LNCaP clone FGC (cell line): ENCODE data around the gene TMEM51.
"Not testable (repeated sequence)": the region's sequence is repeated elsewhere in the genome, so short reads cannot be mapped to it uniquely, and the experiment has no call there.

Source experiments
- DNase-seq: peaks from one replicate; pipeline ENCODE4 v3.0.0-alpha.2; 2011; ENCODE audit warnings: low read depth
- H3K4me3 ChIP-seq: 2 replicates; pipeline ENCODE4 v1.5.1; 2011; ENCODE audit warnings: mild to moderate bottlenecking, low read depth, low read length, control low read depth
- CTCF ChIP-seq: IDR thresholded peaks from 2 replicates; pipeline ENCODE4 v1.5.1; 2012; ENCODE audit warnings: mild to moderate bottlenecking; ENCODE audit not compliant: control insufficient read depth, insufficient read depth; ENCODE audit errors: extremely low read depth

TMEM51 gene

DNA sequence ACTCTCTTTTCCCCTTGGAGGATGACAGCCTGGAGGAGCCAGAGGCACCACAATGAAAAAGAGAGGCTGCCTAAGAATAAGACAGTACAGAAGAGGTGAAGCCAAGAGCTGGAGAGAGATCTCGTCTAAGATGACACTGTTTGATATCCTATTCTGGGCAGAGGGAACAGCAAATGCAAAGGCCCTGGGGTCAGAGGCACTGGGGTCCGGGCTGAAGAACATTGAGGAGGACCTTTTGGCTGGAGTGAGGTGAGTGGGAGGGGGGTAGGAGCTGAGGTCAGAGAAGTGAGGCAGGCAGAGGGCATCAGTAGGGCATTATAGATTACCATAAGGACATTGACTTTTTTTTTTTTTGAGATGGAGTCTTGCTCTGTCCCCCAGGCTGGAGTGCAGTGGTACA lies 19.3 kb upstream of the TMEM51 start:
- DNase-seq, result no peak
- TF ChIP-seq CTCF, result no peak
- H3K4me3 ChIP-seq, result no peak overlapping the region

- not testable (repeated sequence) for H3K4me3 ChIP-seq, DNase-seq
Measured at GRCh38 chr1:15135604-15136003, 17.9 kb upstream of the TMEM51 start.

DNA sequence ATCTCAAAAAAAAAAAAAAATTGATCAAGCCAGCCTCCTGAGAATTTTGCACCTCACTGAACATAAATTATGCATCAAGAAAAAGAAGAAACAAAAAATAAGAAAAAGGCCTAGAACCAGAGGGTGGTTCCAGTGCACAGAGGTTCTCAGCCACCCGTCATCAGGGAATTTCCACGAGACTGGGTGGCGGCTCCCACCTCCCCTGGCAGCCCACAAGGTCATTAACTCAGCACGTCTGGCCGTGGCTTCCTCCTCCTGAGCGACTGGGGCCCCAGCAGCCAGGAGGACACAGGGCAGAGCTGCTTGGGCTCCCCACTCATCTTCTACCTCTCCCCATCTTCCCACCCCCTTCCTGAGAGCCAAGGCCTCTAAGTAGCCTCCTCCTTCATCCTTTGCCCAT lies 15.7 kb upstream of the TMEM51 start:
- no peak for TF ChIP-seq CTCF
- DNase-seq, result no peak
- H3K4me3 ChIP-seq, result no peak overlapping the region

- DNase-seq, result no peak
- TF ChIP-seq CTCF, result no peak
- H3K4me3 ChIP-seq, result no peak overlapping the region
Measured at GRCh38 chr1:15139654-15140350, 13.7 kb upstream of the TMEM51 start.

GRCh38 chr1:15141935-15142539 lies 11.5 kb upstream of the TMEM51 start:
- no peak for DNase-seq

GRCh38 chr1:15145327-15145726 lies 8.2 kb upstream of the TMEM51 start:
- H3K4me3 ChIP-seq, result no peak overlapping the region
- no peak for DNase-seq
- TF ChIP-seq CTCF, result no peak

More at GRCh38 chr1:15141935-15142539, 11.5 kb upstream of the TMEM51 start:
- no peak overlapping the region for H3K4me3 ChIP-seq
- no peak for TF ChIP-seq CTCF

DNA sequence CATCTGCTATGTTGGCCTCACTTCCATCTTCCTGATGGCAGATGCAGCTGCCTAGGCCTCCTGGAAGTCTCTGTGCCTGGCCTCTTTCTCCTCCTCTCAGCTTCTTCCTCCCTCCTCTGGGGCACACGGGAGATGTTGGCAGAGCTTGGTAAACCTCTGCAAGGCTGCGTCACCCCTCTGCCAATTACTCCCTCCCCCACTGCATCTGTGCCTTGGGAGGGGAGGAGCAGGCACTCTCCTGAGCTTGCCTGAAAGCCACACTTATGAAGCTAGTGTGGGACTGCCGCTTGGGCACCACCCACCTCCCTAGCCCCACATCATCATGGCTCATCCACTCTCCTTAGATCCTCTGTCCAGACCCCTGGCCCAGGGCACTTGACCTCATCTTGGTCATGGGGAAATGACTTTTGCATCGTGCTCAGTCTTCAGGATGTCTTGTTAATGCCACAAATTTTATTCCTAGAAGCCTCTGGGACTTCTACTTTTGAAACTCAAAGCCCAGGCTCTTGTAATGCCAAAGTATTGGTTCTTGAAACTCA lies 7.3 kb upstream of the TMEM51 start:
- TF ChIP-seq CTCF, result no peak
- H3K4me3 ChIP-seq, result no peak overlapping the region
- DNase-seq, result no peak
